Skeletal muscle satellite cell (primary cell): Measurements from ENCODE around the gene CACNG6.
A peak's percentile ranks its signal among the peaks of the same experiment; 100 is the strongest.

Experiments used
- H3K27me3 ChIP-seq: 2 replicates; pipeline ENCODE4 v1.7.0; 2013; ENCODE audit warnings: low read length; ENCODE audit not compliant: control insufficient read depth, insufficient read depth
- H3K36me3 ChIP-seq: 2 replicates; pipeline ENCODE4 v1.7.0; 2013; ENCODE audit warnings: mild to moderate bottlenecking, control low read depth, low read length; ENCODE audit not compliant: insufficient read depth
- H3K4me1 ChIP-seq: 2 replicates; pipeline ENCODE4 v1.7.0; 2013; ENCODE audit warnings: low read length; ENCODE audit not compliant: control insufficient read depth, insufficient read depth
- H3K4me2 ChIP-seq: 2 replicates; pipeline ENCODE4 v1.7.0; 2013; ENCODE audit warnings: mild to moderate bottlenecking, low read length
- H3K4me3 ChIP-seq: 2 replicates; pipeline ENCODE4 v1.7.0; 2013; ENCODE audit warnings: low read length
- H3K9ac ChIP-seq: 2 replicates; pipeline ENCODE4 v1.7.0; 2013; ENCODE audit warnings: mild to moderate bottlenecking, low read depth, low read length, moderate library complexity
- H3K9me3 ChIP-seq: replicated peaks from 2 replicates; pipeline ENCODE4 v1.7.0; 2013; ENCODE audit warnings: mild to moderate bottlenecking, control low read depth, low read length

CACNG6 gene

DNA sequence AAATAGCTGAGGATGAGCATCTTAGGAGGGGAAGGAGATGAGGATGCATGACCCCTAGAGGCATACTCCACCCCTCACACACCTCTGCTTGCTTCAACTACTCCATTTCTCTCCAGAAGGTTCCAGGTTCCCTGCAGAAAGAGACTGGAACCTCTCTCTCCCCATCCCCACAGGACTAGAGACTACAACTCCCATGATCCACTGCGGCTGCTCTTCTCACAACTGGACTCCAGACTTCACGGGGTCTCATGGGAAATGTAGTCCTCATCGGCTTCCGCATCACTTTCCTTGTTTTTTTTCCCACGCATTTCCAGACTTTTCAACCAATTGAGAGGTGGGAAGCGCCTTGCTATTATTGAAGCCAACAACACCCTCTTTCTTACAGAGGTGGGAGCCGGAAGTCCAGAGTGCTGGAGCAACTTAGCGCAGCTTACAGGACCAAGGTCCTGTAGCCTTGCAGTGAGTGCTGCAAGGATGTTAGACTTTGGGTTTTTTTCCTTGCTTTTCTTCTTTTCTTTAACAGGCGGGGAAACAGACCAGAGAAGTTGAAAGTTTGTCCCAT lies 13.9 kb upstream of the CACNG6 start:
- peak overlapping the region; percentile 66 for H3K4me2 ChIP-seq
- no peak overlapping the region for H3K4me3 ChIP-seq
- no peak overlapping the region for H3K9ac ChIP-seq
- H3K4me1 ChIP-seq = no peaks in the 10 kb centered on the region
- H3K9me3 ChIP-seq = no peaks in the 10 kb centered on the region
- no peaks in the 10 kb centered on the region for H3K36me3 ChIP-seq
- peaks cover 23% of the 10 kb centered on the region for H3K27me3 ChIP-seq

DNA sequence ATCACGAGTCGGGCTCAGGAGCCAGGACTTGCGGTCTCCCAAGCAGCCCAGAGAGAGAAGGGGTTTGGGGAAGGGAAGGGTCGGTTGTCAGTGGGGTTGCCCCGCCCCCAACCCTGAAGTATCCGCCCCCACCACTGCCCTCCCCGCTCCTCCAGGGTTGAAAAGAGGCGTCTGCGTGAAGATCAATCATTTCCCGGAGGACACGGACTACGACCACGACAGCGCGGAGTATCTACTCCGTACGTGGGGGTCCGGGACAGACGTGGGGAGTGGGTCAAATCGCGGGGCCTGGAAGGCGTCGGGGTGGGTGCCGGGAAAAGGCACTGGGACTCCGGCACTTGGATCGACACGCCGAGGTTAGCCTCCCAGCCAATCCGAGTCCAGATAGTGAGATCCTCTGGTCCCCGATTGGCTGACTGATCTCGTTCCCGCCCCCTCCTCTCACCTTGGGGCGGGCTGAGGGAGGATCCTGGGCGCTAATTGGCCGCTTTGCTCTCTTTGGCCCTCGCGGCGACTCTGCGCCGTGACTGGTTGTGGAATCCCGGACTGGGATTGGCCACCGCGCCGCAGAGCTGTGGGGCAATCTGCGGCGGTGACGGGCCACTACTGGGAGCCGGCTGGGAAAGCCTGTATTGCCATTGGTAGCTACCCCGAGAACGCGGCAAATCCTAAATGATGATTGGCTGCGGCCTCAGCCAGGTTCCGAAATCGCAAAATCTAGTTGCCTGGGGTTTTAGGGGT lies 13.3 kb upstream of the CACNG6 start:
- Histone ChIP-seq H3K9me3 (no peaks in the 10 kb centered on the region), H3K4me3 (peak overlapping the region; percentile 42), H3K4me2 (peak overlapping the region; percentile 66), H3K4me1 (no peaks in the 10 kb centered on the region), H3K9ac (no peak overlapping the region), H3K36me3 (no peaks in the 10 kb centered on the region), H3K27me3 (peaks cover 24% of the 10 kb centered on the region)

DNA sequence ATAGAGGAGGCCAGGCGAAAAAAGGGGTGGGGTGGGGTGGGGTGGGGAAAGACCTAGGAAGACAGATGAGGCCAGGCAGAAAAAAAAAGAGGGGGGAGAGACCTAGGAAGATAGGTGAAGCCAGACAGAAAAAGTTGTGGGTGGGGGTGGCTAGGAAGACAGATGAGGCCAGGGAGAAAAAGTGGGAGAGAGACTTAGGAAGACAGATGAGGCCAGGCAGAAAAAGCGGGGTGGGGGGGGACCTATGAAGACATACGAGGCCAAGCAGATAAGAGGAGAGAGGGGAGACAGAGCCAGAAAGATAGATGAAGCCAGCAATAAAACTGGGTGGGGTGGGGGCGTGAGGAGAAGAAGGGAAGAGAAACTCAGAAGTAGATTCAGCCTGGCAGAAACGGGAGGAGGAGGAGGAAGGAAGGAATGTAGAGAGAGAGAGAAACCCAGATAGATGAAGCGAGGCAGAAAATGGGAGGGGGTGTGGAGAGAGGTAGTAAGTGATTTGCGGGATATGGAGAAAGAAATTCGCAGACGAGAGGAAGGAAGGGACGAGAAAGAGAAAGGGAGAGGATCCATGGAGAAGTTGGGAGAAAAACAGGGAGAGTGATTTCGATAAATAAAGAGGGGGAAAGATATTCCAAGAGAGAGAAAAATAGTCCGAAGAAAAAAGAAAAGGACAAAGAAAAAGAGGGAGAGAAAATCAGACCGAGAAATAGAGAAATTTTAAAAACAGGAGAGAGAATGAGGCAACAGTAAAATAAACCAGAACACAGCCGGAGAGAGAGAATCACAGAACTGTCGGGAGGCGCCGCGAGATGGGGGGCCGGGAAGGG lies 12.2 kb upstream of the CACNG6 start:
- Histone ChIP-seq H3K4me3 (peak overlapping the region; percentile 40), H3K4me1 (no peaks in the 10 kb centered on the region), H3K4me2 (peak overlapping the region; percentile 74), H3K36me3 (no peaks in the 10 kb centered on the region), H3K9ac (no peak overlapping the region), H3K9me3 (no peaks in the 10 kb centered on the region), H3K27me3 (peaks cover 34% of the 10 kb centered on the region)

DNA sequence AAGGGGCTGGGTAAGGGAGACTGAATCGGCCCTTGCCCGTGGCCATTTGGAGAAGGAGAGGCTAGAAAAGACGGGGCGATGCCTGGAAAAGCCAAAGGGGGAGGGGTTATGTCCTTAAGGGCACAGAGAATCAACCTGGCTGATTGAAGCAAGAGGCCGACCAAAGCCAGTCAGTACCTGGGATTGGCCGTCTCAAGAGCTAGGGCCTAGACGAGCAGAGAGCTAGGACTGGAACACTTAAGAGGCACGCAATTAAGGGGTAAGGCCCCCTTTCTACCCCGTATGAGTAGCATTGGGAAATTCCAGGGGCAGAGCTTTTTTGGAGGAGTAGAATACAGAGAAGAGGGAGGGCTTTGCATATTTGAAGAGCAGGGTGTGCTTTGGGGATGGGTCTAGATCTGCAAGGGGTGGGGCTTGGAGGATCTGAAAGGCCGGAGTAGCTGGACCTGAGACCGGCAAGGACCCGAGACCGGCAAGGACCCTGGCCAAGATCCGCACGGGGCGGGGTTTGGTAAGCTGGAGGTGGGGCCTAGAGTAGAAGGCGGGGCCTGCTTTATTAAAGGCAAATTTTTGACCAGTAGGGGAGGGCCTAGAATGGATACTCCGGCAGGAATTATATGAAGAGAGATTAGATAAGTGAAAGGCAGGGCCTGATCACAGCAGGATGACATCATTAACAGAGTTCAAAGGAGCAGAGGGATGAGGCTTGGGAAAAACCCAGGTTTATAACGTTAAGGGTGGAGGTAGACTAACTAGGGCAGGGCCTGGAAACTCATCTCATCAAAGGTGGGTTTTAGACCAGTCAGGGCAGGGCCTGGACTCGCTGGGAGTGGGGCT lies 10.7 kb upstream of the CACNG6 start:
- H3K4me1 ChIP-seq = no peaks in the 10 kb centered on the region
- H3K27me3 ChIP-seq = peaks cover 45% of the 10 kb centered on the region
- H3K4me3 ChIP-seq = peak overlapping the region; percentile 36
- H3K9me3 ChIP-seq = no peaks in the 10 kb centered on the region
- no peaks in the 10 kb centered on the region for H3K36me3 ChIP-seq
- H3K4me2 ChIP-seq = peak overlapping the region; percentile 74
- H3K9ac ChIP-seq = no peak overlapping the region

DNA sequence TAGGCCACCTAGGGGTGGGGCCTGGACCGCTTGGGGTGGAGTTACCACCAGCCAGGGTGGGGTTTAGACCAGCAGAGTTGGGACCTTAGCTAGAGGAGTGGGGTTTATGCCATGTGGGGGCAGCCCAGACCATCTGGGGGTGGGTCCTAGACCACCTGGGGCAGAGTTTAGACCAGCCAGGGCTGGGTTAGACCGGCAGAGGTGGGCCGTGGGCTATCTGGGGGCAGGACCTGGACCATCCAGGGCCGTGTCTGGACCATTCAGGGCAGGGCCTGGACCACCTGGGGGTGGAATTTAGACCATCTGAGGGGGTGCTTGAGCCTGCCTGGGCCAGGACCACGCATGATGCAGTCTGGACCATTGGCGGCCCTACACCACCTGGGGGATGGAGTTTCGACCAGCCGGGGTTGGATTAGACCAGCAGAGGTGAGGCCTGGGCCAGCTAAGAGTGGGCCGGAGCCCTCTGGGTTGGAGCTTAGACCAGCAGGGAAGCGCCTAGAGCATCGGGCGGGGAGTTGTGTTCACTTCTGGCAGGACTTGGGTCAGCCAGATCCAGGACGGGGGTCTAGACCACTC lies 10.0 kb upstream of the CACNG6 start:
- H3K9me3 ChIP-seq = no peaks in the 10 kb centered on the region
- H3K4me3 ChIP-seq = no peak overlapping the region
- no peak overlapping the region for H3K4me2 ChIP-seq
- H3K27me3 ChIP-seq = peaks cover 45% of the 10 kb centered on the region
- H3K4me1 ChIP-seq = no peaks in the 10 kb centered on the region
- no peaks in the 10 kb centered on the region for H3K36me3 ChIP-seq
- H3K9ac ChIP-seq = no peak overlapping the region

DNA sequence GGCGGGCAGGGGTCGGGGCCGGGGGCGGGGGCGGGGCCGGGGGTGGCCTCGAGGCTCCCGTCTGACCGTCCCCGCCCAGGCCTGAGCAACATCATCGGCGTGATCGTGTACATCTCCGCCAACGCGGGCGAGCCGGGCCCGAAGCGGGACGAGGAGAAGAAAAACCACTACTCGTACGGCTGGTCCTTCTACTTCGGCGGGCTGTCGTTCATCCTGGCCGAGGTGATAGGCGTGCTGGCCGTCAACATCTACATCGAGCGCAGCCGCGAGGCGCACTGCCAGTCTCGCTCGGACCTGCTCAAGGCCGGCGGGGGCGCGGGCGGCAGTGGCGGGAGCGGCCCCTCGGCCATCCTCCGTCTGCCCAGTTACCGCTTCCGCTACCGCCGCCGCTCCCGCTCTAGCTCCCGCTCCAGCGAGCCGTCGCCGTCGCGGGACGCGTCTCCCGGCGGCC lies 9.4 kb upstream of the CACNG6 start:
- Histone ChIP-seq H3K4me2 (peak overlapping the region; percentile 62), H3K4me3 (no peak overlapping the region), H3K36me3 (no peaks in the 10 kb centered on the region), H3K9ac (no peak overlapping the region), H3K27me3 (peaks cover 45% of the 10 kb centered on the region), H3K4me1 (no peaks in the 10 kb centered on the region), H3K9me3 (no peaks in the 10 kb centered on the region)

DNA sequence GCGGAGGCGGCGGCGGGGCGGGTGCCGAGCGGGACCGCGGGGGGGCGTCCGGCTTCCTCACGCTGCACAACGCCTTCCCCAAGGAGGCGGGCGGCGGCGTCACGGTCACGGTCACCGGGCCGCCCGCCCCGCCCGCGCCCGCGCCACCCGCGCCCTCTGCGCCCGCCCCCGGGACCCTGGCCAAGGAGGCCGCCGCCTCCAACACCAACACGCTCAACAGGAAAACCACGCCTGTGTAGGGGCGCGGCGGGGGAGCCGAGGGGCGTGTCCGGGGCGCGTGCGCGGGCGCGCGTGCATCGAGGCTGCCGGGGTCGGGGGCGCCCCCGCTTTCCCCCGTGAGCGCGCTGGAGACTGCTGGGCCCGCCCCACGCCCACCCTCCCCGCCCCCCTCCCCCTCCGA lies 8.8 kb upstream of the CACNG6 start:
- H3K4me1 ChIP-seq = no peaks in the 10 kb centered on the region
- peaks cover 50% of the 10 kb centered on the region for H3K27me3 ChIP-seq
- H3K9me3 ChIP-seq = no peaks in the 10 kb centered on the region
- no peaks in the 10 kb centered on the region for H3K36me3 ChIP-seq
- no peak overlapping the region for H3K4me3 ChIP-seq
- H3K9ac ChIP-seq = no peak overlapping the region
- H3K4me2 ChIP-seq = no peak overlapping the region

DNA sequence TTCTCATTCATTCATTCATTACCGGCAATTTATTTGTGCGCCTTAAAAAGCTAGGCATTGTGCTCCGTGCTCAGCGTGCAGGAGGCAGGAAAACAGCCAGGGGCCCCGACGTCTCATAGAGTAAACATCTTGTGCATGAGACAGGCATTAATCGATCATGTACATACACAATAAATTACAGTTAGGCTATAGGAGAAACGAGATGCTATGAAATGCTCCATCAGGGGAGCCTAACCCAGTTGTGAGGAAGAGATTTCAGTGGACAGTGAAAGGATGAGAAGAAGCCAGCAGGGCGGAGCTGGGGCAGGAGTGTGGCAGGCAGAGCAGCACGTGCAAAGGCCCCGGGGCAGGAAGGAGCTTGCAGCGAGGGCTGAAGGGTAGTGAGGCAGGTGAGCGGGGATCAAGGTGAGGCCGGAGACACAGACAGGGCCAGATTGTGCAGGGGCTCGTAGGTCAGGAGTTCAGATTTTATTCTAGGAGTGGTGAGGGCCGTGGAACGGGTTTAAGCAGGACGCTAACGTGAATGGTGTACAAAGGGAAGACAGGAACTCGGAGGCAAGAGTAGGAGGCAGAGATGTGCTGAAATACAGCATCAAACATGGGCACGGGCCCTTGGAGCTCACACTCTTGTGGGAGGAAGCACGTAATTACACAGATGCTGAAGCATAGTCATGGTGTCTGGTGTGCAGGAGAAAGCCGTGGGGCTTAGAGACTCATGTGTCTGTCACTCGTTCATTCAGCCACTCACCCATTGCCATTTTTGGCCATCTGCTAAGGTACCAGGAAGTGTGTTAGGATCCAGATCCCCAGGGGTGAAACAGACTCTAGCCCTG lies 7.8 kb upstream of the CACNG6 start:
- no peaks in the 10 kb centered on the region for H3K9me3 ChIP-seq
- H3K27me3 ChIP-seq = peaks cover 54% of the 10 kb centered on the region
- no peaks in the 10 kb centered on the region for H3K4me1 ChIP-seq
- H3K36me3 ChIP-seq = no peaks in the 10 kb centered on the region
- H3K9ac ChIP-seq = no peak overlapping the region
- H3K4me3 ChIP-seq = no peak overlapping the region
- H3K4me2 ChIP-seq = no peak overlapping the region

DNA sequence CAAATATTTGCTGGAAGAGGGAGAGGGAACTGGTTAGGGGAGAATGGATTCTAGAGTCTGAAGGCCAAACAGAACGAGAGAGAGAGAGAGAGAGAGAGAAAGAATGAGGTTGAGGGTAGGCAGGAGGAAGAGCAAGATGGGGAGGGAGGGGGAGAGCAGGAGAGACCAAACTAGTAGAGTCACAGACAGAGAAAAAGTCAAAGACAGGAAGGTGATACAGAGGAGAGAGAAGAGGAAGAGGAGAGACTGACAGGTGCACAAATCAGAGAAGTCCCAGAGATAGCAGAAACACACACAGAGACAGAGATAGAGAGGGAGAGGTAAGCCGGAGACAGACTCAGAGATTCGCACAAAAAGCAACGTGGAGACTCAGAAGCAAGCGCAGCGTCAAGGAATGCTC lies 5.6 kb upstream of the CACNG6 start:
- H3K4me1 ChIP-seq = no peaks in the 10 kb centered on the region
- no peak overlapping the region for H3K4me3 ChIP-seq
- no peaks in the 10 kb centered on the region for H3K9me3 ChIP-seq
- H3K36me3 ChIP-seq = no peaks in the 10 kb centered on the region
- no peak overlapping the region for H3K4me2 ChIP-seq
- H3K27me3 ChIP-seq = peaks cover 46% of the 10 kb centered on the region
- no peak overlapping the region for H3K9ac ChIP-seq

DNA sequence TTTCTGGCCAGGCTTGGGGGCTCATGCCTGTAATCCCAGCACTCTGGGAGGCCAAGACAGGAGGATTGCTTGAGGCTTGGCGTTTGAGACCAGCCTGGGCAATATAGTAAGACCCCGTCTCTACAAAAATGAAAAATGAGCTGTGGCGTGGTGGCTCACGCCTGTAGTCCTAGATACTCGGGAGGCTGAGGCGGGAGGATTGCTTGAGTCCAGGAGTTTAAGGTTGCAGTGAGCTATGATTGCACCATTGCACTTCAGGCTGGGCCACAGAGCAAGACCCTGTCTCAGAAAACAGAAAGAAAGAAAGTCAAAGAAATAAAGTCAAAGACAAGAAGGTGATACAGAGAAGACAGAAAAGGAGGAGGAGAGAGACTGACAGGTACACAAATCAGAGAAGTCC lies 2.5 kb upstream of the CACNG6 start:
- Histone ChIP-seq H3K36me3 (no peaks in the 10 kb centered on the region), H3K4me1 (no peaks in the 10 kb centered on the region), H3K9ac (no peak overlapping the region), H3K27me3 (peaks cover 43% of the 10 kb centered on the region), H3K4me3 (no peak overlapping the region), H3K4me2 (no peak overlapping the region), H3K9me3 (no peaks in the 10 kb centered on the region)
